Retinal pigment epithelial cell (primary cell): ENCODE measurements around the gene STAM.

Experiments used
- DNase-seq: peaks from one replicate; pipeline ENCODE4 v3.0.0-alpha.2; 2010; ENCODE audit warnings: low read depth
- H3K4me3 ChIP-seq: 2 replicates; pipeline ENCODE4 v1.5.1; 2011; ENCODE audit warnings: mild to moderate bottlenecking, low read length, control low read depth, moderate library complexity
- TF ChIP-seq, protein P1 (sequence below): conservative IDR thresholded peaks from 2 replicates; pipeline ENCODE4 v1.5.1; 2011; ENCODE audit warnings: low read depth, low read length, control low read depth, inconsistent platforms

The STAM gene

GRCh38 chr10:17758896-17759295, 114.9 kb downstream of the STAM start:
- no peak overlapping the region for H3K4me3 ChIP-seq
- TF ChIP-seq, protein P1, sequence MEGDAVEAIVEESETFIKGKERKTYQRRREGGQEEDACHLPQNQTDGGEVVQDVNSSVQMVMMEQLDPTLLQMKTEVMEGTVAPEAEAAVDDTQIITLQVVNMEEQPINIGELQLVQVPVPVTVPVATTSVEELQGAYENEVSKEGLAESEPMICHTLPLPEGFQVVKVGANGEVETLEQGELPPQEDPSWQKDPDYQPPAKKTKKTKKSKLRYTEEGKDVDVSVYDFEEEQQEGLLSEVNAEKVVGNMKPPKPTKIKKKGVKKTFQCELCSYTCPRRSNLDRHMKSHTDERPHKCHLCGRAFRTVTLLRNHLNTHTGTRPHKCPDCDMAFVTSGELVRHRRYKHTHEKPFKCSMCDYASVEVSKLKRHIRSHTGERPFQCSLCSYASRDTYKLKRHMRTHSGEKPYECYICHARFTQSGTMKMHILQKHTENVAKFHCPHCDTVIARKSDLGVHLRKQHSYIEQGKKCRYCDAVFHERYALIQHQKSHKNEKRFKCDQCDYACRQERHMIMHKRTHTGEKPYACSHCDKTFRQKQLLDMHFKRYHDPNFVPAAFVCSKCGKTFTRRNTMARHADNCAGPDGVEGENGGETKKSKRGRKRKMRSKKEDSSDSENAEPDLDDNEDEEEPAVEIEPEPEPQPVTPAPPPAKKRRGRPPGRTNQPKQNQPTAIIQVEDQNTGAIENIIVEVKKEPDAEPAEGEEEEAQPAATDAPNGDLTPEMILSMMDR = no peak
- DNase-seq = no peak

- TF ChIP-seq, protein P1 = no peak
- no peak for DNase-seq
- H3K4me3 ChIP-seq = no peak overlapping the region
Observed at GRCh38 chr10:17764142-17764541, 120.2 kb downstream of the STAM start.

DNA sequence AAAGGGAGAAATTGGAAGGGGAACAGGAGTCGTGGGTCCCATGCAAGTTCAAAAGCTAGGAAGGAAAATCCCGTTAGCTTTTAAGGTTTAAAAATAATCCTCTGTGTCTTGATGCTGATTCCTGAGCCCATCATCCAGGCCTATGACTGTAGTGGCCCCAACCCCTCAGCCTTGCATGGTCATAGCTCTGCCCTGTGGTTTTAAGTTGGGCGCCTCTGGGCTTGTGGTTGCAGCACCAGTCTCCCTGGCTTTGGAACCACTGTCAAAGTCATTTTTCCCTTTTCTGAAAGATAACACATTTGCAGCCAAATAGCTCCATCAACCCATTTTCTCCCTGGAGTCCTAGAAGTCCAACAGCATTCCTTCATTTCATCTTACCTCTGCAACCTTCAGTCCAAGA, 121.7 kb downstream of the STAM start:
- TF ChIP-seq, protein P1 = no peak
- DNase-seq = no peak
- no peak overlapping the region for H3K4me3 ChIP-seq
